ENCODE data around the gene HOXD4.

The HOXD4 gene

GRCh38 chr2:176120364-176121189 lies 30.8 kb upstream of the HOXD4 start:
- TF ChIP-seq CTCF (IDR thresholded peaks at IDR 0.05; ENCODE audit: insufficient read depth, low read depth, low read length, missing control alignments): no peak
- no peak overlapping the region for H3K4me3 ChIP-seq (ENCODE audit: low read depth, low read length)
- no peak for DNase-seq (ENCODE audit: low read depth)

GRCh38 chr2:176121190-176122051 lies 29.9 kb upstream of the HOXD4 start:
- no peak for TF ChIP-seq CTCF (IDR thresholded peaks at IDR 0.05; ENCODE audit: insufficient read depth, low read depth, low read length, missing control alignments)
- H3K4me3 ChIP-seq (ENCODE audit: low read depth, low read length): no peak overlapping the region
- no peak for DNase-seq (ENCODE audit: low read depth)

- no peak overlapping the region for H3K4me3 ChIP-seq (ENCODE audit: low read depth, low read length)
- DNase-seq (ENCODE audit: low read depth): no peak
- no peak for TF ChIP-seq CTCF (IDR thresholded peaks at IDR 0.05; ENCODE audit: insufficient read depth, low read depth, low read length, missing control alignments)
Observed at GRCh38 chr2:176122052-176122682, 29.2 kb upstream of the HOXD4 start.

GRCh38 chr2:176122683-176123410 lies 28.5 kb upstream of the HOXD4 start, which contains the start of gene HOXD9:
HOXD9 (plus strand) TSS chr2:176122719; CDS start chr2:176122769, 50 bp downstream.
- DNase-seq (ENCODE audit: low read depth): no peak
- no peak for TF ChIP-seq CTCF (IDR thresholded peaks at IDR 0.05; ENCODE audit: insufficient read depth, low read depth, low read length, missing control alignments)
- H3K4me3 ChIP-seq (ENCODE audit: low read depth, low read length): no peak within 1 kb of the TSS

GRCh38 chr2:176123411-176124109 lies 27.8 kb upstream of the HOXD4 start:
- no peak overlapping the region for H3K4me3 ChIP-seq (ENCODE audit: low read depth, low read length)
- TF ChIP-seq CTCF (IDR thresholded peaks at IDR 0.05; ENCODE audit: insufficient read depth, low read depth, low read length, missing control alignments): no peak
- no peak for DNase-seq (ENCODE audit: low read depth)

Data from GM12865 (cell line).